HepG2 (cell line): ENCODE results near the gene SYNJ2. TPM values are rescaled to one million over a fixed set of nuclear protein-coding genes. Genes with fewer than 3 reads are reported as not detected.
A peak's percentile ranks its signal among the peaks of the same experiment; 100 is the strongest.

Experiments
- ATAC-seq: fragments of 200-7000 bp; cut with Tn5 transposase; 3 replicates; pipeline ENCODE4 v1.9.1; 2020; ENCODE audit warnings: mild to moderate bottlenecking, moderate library complexity
- BruUV-seq: library from RNA; stranded (reverse); fragments of 400-500 nt; replicated peaks from 2 replicates; lab custom pipeline; 2021; lab: Mats Ljungman, UMichigan
- CTCF ChIA-PET: fragments of 300-600 bp; formaldehyde crosslinking; extraction: SDS; loops from one replicate; lab custom pipeline; 2021; ENCODE audit warnings: low total read pairs, inconsistent platforms, low intra/inter-chr PET ratio; lab: Yijun Ruan, JAX
- POLR2A ChIA-PET: fragments of 350-600 bp; sonication (Branson Sonifier 250); formaldehyde crosslinking; loops from one replicate; lab custom pipeline; 2020; ENCODE audit warnings: antibody characterized with exemption, inconsistent platforms; lab: Yijun Ruan, JAX
- DNase-seq: peaks from one replicate; pipeline ENCODE4 v3.0.0-alpha.2; 2015; ENCODE audit warnings: low spot score
- FAIRE-seq: peaks from 3 replicates; lab custom pipeline; 2011; peaks lifted over from hg19 to GRCh38; lab: Jason Lieb, UNC
- H2AFZ ChIP-seq: one replicate; pipeline ENCODE4 v1.6.1; 2011; ENCODE audit warnings: low read length, inconsistent platforms
- H3K27ac ChIP-seq: fragments of 300-600 bp; 3 replicates; pipeline ENCODE4 v1.8.0; 2011; ENCODE audit warnings: mixed run types, mild to moderate bottlenecking, mixed read lengths, low read length, inconsistent platforms; ENCODE audit not compliant: insufficient read depth; ENCODE audit errors: extremely low read length
- H3K27me3 ChIP-seq, 2 experiments: fragments of 200-600 bp in 1 of 2; 2 replicates in 1 of 2; 3 replicates in 1 of 2; pipeline versions ENCODE4 v1.6.0 to v1.8.0; 2011; ENCODE audit warnings: low read length in 2 of 2, mild to moderate bottlenecking in 2 of 2, moderate library complexity in 2 of 2, inconsistent platforms in 1 of 2; ENCODE audit not compliant: insufficient read depth in 2 of 2, control insufficient read depth in 1 of 2
- H3K36me3 ChIP-seq, 2 experiments: fragments of 200-600 bp in 1 of 2; replicated peaks in 1 of 2; 2 replicates in 1 of 2; 3 replicates in 1 of 2; pipeline versions ENCODE4 v1.5.1 to v1.8.0; 2011; ENCODE audit warnings: low read length in 2 of 2, inconsistent platforms in 1 of 2; ENCODE audit not compliant: insufficient read depth in 2 of 2, control insufficient read depth in 1 of 2
- H3K4me1 ChIP-seq: 2 replicates; pipeline ENCODE4 v1.5.1; 2012; ENCODE audit warnings: low read length, inconsistent platforms; ENCODE audit not compliant: insufficient read depth
- H3K4me2 ChIP-seq: 2 replicates; pipeline ENCODE4 v1.6.0; 2011; ENCODE audit warnings: low read depth, low read length, inconsistent platforms
- H3K4me3 ChIP-seq, 3 experiments: fragments of 200-600 bp in 1 of 3; sonication (generic), shearing (Covaris generic) in 1 of 3; replicated peaks in 1 of 3; 2 replicates each; pipeline ENCODE4 v1.5.1; 2011 to 2016; ENCODE audit warnings: low read length in 3 of 3, inconsistent platforms in 2 of 3, low read depth in 2 of 3, mild to moderate bottlenecking in 2 of 3, control low read depth in 1 of 3, mixed read lengths in 1 of 3; ENCODE audit not compliant: insufficient read depth in 1 of 3
- H3K79me2 ChIP-seq: one replicate; pipeline ENCODE4 v1.6.1; 2011; ENCODE audit warnings: low read length, inconsistent platforms; ENCODE audit not compliant: insufficient read depth
- H3K9ac ChIP-seq: 2 replicates; pipeline ENCODE4 v1.6.0; 2011; ENCODE audit warnings: mild to moderate bottlenecking, low read depth, low read length, inconsistent platforms; ENCODE audit not compliant: insufficient read depth
- H3K9me3 ChIP-seq: 2 replicates; pipeline ENCODE4 v1.5.1; 2012; ENCODE audit warnings: mild to moderate bottlenecking, low read length
- H4K20me1 ChIP-seq: 2 replicates; pipeline ENCODE4 v1.6.0; 2011; ENCODE audit warnings: inconsistent platforms, mild to moderate bottlenecking, low read length, moderate library complexity; ENCODE audit not compliant: insufficient read depth
- ELF1 ChIP-seq: sonication (generic); formaldehyde crosslinking; IDR thresholded peaks from 2 replicates; pipeline ENCODE4 v1.4.0; 2020; ENCODE audit warnings: missing genetic modification reagents
- PTBP1 ChIP-seq: fragments of 200-400 bp; formaldehyde crosslinking; IDR thresholded peaks from 2 replicates; pipeline ENCODE4 v1.6.1; 2018; ENCODE audit warnings: low read length, low read depth; ENCODE audit not compliant: poor library complexity, severe bottlenecking
- ZNF552 ChIP-seq: sonication (generic); formaldehyde crosslinking; IDR thresholded peaks from 2 replicates; pipeline ENCODE4 v1.9.0; 2022; ENCODE audit warnings: missing genetic modification reagents, mild to moderate bottlenecking, borderline replicate concordance
- WGBS: methylation state at CpG from one replicate; pipeline ENCODE4 v1.1.6; 2017; ENCODE audit warnings: low lambda C conversion rate; 5-methylcytosine and 5-hydroxymethylcytosine counted together
- in situ Hi-C: cut with HindIII; loops from 2 replicates; pipeline ENCODE4 v1.10.0; 2017; ENCODE audit warnings: low pct_unique_long_range_greater_than_20kb; ENCODE audit not compliant: extremely low pct_ligation_motif_present
- intact Hi-C: fragments of 100-400 bp; cut with micrococcal nuclease; formaldehyde crosslinking; loops from one replicate; pipeline ENCODE4 v1.10.0; 2022; ENCODE audit not compliant: unreplicated experiment
- polyA plus RNA-seq, 8 experiments: library from polyadenylated mRNA; depleted of rRNA in 3 of 8; stranded (reverse) in 7 of 8; unstranded in 1 of 8; fragments of >200 nt; fragmentation: Illumina TruSeq in 4 of 8; extraction: Trizol in 4 of 8; gene quantifications; 2 replicates each; pipeline versions ENCODE4 v1.2.1 to v1.2.3, GENCODE V29; 2011 to 2016; ENCODE audit warnings: low read depth in 4 of 8, missing spikeins in 1 of 8, mixed read lengths in 1 of 8; ENCODE audit not compliant: insufficient read depth in 1 of 8
- total RNA-seq, 5 experiments: library from RNA; depleted of rRNA; stranded (reverse); fragments of >200 nt; fragmentation: Illumina TruSeq; extraction: Trizol; gene quantifications; 2 replicates each; pipeline ENCODE4 v1.2.3, GENCODE V29; 2016; ENCODE audit warnings: low read depth in 1 of 5
- TF ChIP-seq, protein P1 (sequence below): sonication (generic); formaldehyde crosslinking; conservative IDR thresholded peaks from 2 replicates; pipeline ENCODE4 v1.8.0; 2022; ENCODE audit warnings: mild to moderate bottlenecking, moderate library complexity, missing genetic modification reagents
- TF ChIP-seq, protein P2 (sequence below): sonication (generic); formaldehyde crosslinking; IDR thresholded peaks from 2 replicates; pipeline ENCODE4 v1.9.0; 2022; ENCODE audit warnings: missing genetic modification reagents, mild to moderate bottlenecking, borderline replicate concordance
- TF ChIP-seq, protein P3 (sequence below): IDR thresholded peaks from 2 replicates; pipeline ENCODE4 v1.6.1; 2016; ENCODE audit warnings: mild to moderate bottlenecking, missing biosample characterization, missing genetic modification reagents

Gene SYNJ2
- total and polyA plus RNA-seq, 2 of the 13 experiments (the other 11 are each of a cell fraction or from before 2014, with no cell fraction given), result 39.1 to 57.6 TPM

DNA sequence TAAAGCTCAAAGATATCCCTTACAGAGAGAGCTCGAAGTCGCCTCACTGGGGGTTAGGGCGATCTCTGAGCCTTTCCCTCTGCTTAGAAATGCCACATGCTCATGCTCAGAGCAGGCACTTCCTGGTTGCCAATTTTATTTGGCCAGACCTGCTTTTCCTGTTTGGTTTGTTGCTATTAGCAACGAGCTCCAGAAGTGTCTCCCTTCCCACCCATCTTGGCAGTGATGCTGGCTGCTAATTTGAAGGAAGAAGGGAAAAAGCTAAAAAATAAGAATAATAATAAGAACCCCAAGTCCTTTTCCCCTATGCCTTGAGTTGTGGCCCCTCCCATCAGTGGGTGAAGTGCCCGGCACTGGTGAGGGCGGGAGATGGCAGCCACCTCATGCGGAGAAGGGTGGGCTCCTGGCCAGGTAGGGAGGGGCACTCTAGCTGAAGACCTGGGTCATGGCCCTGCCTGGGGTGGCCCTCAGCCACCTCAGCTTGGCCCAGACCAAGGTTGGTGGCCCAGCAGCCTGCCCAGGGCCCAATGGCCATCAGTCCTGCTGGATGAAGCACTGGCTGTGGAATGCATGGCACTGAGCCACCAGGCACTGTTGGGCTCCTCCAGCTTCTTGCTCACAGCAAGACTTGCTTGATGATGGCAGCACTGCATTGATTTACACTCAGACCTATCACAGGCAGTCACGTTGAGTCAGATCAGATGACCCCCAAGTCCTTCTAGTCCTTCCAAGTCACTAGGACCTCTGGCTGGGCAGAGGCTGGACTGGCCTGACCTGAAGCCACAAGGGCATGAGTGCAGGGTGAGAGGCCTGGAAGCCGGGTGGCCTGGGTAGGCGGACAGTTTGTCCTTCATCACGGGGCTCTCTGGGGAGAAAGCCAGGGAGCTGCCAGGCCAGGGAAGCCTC lies 79.0 kb downstream of the SYNJ2 start:
- 95% methylated on average over 10 of the region's 11 CpGs for WGBS
- no peak overlapping the region for H3K9ac ChIP-seq
- DNase-seq (no peak), FAIRE-seq (no peak), ATAC-seq (peak; percentile 18)
- peaks cover 8% of the 10 kb centered on the region; the same call in 1 of the 2 replicates for H3K4me1 ChIP-seq
- ChIA-PET POLR2A (interaction anchor here (0.8 to 1.4 kb wide), 3 partner anchors 9 to 92 kb away, joined by 3 to 4 read pairs (median 3); no protein-coding TSS in a partner anchor), CTCF (no interaction called here)
- TF ChIP-seq ZNF552 (CRISPR knock-in tag), result peak; percentile 30; the same call in 1 of the 2 replicates
- TF ChIP-seq, protein P1, sequence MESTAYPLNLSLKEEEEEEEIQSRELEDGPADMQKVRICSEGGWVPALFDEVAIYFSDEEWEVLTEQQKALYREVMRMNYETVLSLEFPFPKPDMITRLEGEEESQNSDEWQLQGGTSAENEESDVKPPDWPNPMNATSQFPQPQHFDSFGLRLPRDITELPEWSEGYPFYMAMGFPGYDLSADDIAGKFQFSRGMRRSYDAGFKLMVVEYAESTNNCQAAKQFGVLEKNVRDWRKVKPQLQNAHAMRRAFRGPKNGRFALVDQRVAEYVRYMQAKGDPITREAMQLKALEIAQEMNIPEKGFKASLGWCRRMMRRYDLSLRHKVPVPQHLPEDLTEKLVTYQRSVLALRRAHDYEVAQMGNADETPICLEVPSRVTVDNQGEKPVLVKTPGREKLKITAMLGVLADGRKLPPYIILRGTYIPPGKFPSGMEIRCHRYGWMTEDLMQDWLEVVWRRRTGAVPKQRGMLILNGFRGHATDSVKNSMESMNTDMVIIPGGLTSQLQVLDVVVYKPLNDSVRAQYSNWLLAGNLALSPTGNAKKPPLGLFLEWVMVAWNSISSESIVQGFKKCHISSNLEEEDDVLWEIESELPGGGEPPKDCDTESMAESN (CRISPR knock-in tag), result no peak
- TF ChIP-seq, protein P2, sequence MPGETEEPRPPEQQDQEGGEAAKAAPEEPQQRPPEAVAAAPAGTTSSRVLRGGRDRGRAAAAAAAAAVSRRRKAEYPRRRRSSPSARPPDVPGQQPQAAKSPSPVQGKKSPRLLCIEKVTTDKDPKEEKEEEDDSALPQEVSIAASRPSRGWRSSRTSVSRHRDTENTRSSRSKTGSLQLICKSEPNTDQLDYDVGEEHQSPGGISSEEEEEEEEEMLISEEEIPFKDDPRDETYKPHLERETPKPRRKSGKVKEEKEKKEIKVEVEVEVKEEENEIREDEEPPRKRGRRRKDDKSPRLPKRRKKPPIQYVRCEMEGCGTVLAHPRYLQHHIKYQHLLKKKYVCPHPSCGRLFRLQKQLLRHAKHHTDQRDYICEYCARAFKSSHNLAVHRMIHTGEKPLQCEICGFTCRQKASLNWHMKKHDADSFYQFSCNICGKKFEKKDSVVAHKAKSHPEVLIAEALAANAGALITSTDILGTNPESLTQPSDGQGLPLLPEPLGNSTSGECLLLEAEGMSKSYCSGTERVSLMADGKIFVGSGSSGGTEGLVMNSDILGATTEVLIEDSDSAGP, result 0 out of 2 replicates have a peak, but pooled peaks have one; percentile 5
- TF ChIP-seq PTBP1, result no peak
- TF ChIP-seq, protein P3, sequence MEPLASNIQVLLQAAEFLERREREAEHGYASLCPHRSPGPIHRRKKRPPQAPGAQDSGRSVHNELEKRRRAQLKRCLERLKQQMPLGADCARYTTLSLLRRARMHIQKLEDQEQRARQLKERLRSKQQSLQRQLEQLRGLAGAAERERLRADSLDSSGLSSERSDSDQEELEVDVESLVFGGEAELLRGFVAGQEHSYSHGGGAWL (CRISPR knock-in tag), result no peak
- TF ChIP-seq ELF1, result peak; percentile 34; the same call in 1 of the 2 replicates
- intact Hi-C loops, result no loop called here
- in situ Hi-C loops, result no loop called here
- no TSS peak for BruUV-seq
- no peaks in the 10 kb centered on the region for H3K27me3 ChIP-seq
- H3K36me3 ChIP-seq, result peaks cover 56 to 92% of the 10 kb centered on the region in 2 experiments
- H3K79me2 ChIP-seq, result no peaks in the 10 kb centered on the region
- no peak overlapping the region for H2AFZ ChIP-seq
- no peak overlapping the region for H3K4me3 ChIP-seq
- H3K9me3 ChIP-seq, result no peaks in the 10 kb centered on the region
- H3K27ac ChIP-seq, result peak overlapping the region; percentile 28
- H4K20me1 ChIP-seq, result peaks cover 3% of the 10 kb centered on the region; the same call in 1 of the 2 replicates
- no peak overlapping the region for H3K4me2 ChIP-seq
